GM23338 (cell line): ENCODE measurements around the gene IDS. TPM values are rescaled to one million over a fixed set of nuclear protein-coding genes. Genes with fewer than 3 reads are reported as not detected.
"Not testable (repeated sequence)": the region's sequence is repeated elsewhere in the genome, so short reads cannot be mapped to it uniquely, and the experiment has no call there.

Experiments
- ATAC-seq: fragments of 200-7000 bp; cut with Tn5 transposase; 3 replicates; pipeline ENCODE4 v1.9.1; 2020
- DNase-seq: peaks from one replicate; pipeline ENCODE4 v3.0.0-alpha.2; 2015; ENCODE audit warnings: low spot score
- H2AFZ ChIP-seq: fragments of 200-600 bp; sonication (generic); 2 replicates; pipeline ENCODE4 v1.8.0; 2016; ENCODE audit warnings: antibody characterized with exemption, mild to moderate bottlenecking, moderate library complexity
- H3F3A ChIP-seq: fragments of 200-600 bp; sonication (generic); replicated peaks from 2 replicates; pipeline ENCODE4 v1.8.0; 2017; ENCODE audit warnings: antibody characterized with exemption, mixed run types, low read depth
- H3K27ac ChIP-seq: fragments of 200-600 bp; sonication (generic); 2 replicates; pipeline ENCODE4 v1.6.1; 2016; ENCODE audit warnings: low read depth
- H3K27me3 ChIP-seq: fragments of 200-600 bp; sonication (generic); 2 replicates; pipeline ENCODE4 v1.8.0; 2016; ENCODE audit warnings: mild to moderate bottlenecking, mixed run types, moderate library complexity; ENCODE audit not compliant: insufficient read depth
- H3K36me3 ChIP-seq: fragments of 200-600 bp; sonication (generic); 2 replicates; pipeline ENCODE4 v1.8.0; 2016; ENCODE audit warnings: mild to moderate bottlenecking; ENCODE audit not compliant: insufficient read depth
- H3K4me1 ChIP-seq: fragments of 200-600 bp; sonication (generic); 2 replicates; pipeline ENCODE4 v1.8.0; 2016; ENCODE audit warnings: mild to moderate bottlenecking, moderate library complexity; ENCODE audit not compliant: insufficient read depth
- H3K4me2 ChIP-seq: fragments of 200-600 bp; sonication (generic); 2 replicates; pipeline ENCODE4 v1.7.1; 2017; ENCODE audit warnings: mixed run types
- H3K4me3 ChIP-seq: fragments of 200-600 bp; sonication (generic); 2 replicates; pipeline ENCODE4 v1.6.1; 2016; ENCODE audit warnings: mixed run types
- H3K79me2 ChIP-seq: fragments of 200-600 bp; sonication (generic); replicated peaks from 2 replicates; pipeline ENCODE4 v1.8.0; 2017; ENCODE audit warnings: mild to moderate bottlenecking; ENCODE audit not compliant: insufficient read depth
- H3K9me2 ChIP-seq: fragments of 200-600 bp; sonication (generic); 2 replicates; pipeline ENCODE4 v1.8.0; 2017; ENCODE audit not compliant: insufficient read depth
- H4K20me1 ChIP-seq: fragments of 200-600 bp; sonication (generic); replicated peaks from 2 replicates; pipeline ENCODE4 v1.8.0; 2017; ENCODE audit warnings: mild to moderate bottlenecking; ENCODE audit not compliant: insufficient read depth
- H3K27ac Mint-ChIP-seq: 2 replicates; pipeline ENCODE4 v1.8.0; 2020; ENCODE audit warnings: inconsistent platforms, mild to moderate bottlenecking, moderate library complexity, mixed read lengths
- H3K27me3 Mint-ChIP-seq: 3 replicates; pipeline ENCODE4 v1.8.0; 2022; ENCODE audit warnings: low read depth, mild to moderate bottlenecking, moderate library complexity, mixed read lengths, inconsistent platforms; ENCODE audit not compliant: insufficient read depth, poor library complexity
- H3K36me3 Mint-ChIP-seq: 3 replicates; pipeline ENCODE4 v1.8.0; 2021; ENCODE audit warnings: low read depth, mild to moderate bottlenecking, inconsistent platforms, moderate library complexity, mixed read lengths
- H3K4me1 Mint-ChIP-seq: 3 replicates; pipeline ENCODE4 v1.8.0; 2020; ENCODE audit warnings: mild to moderate bottlenecking, inconsistent platforms, mixed read lengths
- H3K4me3 Mint-ChIP-seq: 3 replicates; pipeline ENCODE4 v1.8.0; 2021; ENCODE audit warnings: moderate library complexity, mild to moderate bottlenecking, inconsistent platforms, mixed read lengths
- H3K9me3 Mint-ChIP-seq: 3 replicates; pipeline ENCODE4 v1.8.0; 2020; ENCODE audit warnings: moderate library complexity, mild to moderate bottlenecking, inconsistent platforms, mixed read lengths
- CREB1 ChIP-seq: fragments of 250-450 bp; sonication (Bioruptor Pico); IDR thresholded peaks from 2 replicates; pipeline ENCODE4 v1.5.0; 2020; ENCODE audit warnings: low read depth, mild to moderate bottlenecking, moderate library complexity
- polyA plus RNA-seq: library from polyadenylated mRNA; unstranded; fragments of >200 nt; fragmentation: Nextera tagmentation; extraction: Ambion mirVana; gene quantifications from 2 replicates; pipeline ENCODE4 v1.2.1, GENCODE V29; 2016
- total RNA-seq: library from RNA; depleted of rRNA; stranded (reverse); fragments of >200 nt; shearing (Covaris generic); gene quantifications from 2 replicates; pipeline ENCODE4 v1.2.3, GENCODE V29; 2014
- TF ChIP-seq, protein P1 (sequence below): IDR thresholded peaks from one replicate; pipeline ENCODE4 v1.6.1; 2018; ENCODE audit warnings: antibody characterized with exemption; ENCODE audit not compliant: unreplicated experiment
- TF ChIP-seq, protein P2 (sequence below), 2 experiments: fragments of 200-600 bp in 1 of 2; sonication (generic) in 1 of 2; conservative IDR thresholded peaks; 2 replicates each; pipeline versions ENCODE4 v1.5.1 to v1.6.1; 2016 to 2017; ENCODE audit warnings: antibody characterized with exemption in 2 of 2, low read depth in 2 of 2, mild to moderate bottlenecking in 2 of 2, moderate library complexity in 1 of 2

IDS gene
- total and polyA plus RNA-seq, 2 experiments from 2014 or later = 8.2 to 12.3 TPM

- TF ChIP-seq, protein P1, sequence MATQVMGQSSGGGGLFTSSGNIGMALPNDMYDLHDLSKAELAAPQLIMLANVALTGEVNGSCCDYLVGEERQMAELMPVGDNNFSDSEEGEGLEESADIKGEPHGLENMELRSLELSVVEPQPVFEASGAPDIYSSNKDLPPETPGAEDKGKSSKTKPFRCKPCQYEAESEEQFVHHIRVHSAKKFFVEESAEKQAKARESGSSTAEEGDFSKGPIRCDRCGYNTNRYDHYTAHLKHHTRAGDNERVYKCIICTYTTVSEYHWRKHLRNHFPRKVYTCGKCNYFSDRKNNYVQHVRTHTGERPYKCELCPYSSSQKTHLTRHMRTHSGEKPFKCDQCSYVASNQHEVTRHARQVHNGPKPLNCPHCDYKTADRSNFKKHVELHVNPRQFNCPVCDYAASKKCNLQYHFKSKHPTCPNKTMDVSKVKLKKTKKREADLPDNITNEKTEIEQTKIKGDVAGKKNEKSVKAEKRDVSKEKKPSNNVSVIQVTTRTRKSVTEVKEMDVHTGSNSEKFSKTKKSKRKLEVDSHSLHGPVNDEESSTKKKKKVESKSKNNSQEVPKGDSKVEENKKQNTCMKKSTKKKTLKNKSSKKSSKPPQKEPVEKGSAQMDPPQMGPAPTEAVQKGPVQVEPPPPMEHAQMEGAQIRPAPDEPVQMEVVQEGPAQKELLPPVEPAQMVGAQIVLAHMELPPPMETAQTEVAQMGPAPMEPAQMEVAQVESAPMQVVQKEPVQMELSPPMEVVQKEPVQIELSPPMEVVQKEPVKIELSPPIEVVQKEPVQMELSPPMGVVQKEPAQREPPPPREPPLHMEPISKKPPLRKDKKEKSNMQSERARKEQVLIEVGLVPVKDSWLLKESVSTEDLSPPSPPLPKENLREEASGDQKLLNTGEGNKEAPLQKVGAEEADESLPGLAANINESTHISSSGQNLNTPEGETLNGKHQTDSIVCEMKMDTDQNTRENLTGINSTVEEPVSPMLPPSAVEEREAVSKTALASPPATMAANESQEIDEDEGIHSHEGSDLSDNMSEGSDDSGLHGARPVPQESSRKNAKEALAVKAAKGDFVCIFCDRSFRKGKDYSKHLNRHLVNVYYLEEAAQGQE = no peak
Observed at GRCh38 chrX:149505671-149506070, 565 bp upstream of the IDS start (continued).

- H3K9me3 Mint-ChIP-seq = no peaks in the 10 kb centered on the region; the same call in 2 of the 3 replicates
- H3K27ac Mint-ChIP-seq = peak overlapping the region; percentile 70
- H3K27me3 Mint-ChIP-seq = no peaks in the 10 kb centered on the region
- TF ChIP-seq CREB1 (CRISPR knock-in tag) = no peak
- TF ChIP-seq, protein P2, sequence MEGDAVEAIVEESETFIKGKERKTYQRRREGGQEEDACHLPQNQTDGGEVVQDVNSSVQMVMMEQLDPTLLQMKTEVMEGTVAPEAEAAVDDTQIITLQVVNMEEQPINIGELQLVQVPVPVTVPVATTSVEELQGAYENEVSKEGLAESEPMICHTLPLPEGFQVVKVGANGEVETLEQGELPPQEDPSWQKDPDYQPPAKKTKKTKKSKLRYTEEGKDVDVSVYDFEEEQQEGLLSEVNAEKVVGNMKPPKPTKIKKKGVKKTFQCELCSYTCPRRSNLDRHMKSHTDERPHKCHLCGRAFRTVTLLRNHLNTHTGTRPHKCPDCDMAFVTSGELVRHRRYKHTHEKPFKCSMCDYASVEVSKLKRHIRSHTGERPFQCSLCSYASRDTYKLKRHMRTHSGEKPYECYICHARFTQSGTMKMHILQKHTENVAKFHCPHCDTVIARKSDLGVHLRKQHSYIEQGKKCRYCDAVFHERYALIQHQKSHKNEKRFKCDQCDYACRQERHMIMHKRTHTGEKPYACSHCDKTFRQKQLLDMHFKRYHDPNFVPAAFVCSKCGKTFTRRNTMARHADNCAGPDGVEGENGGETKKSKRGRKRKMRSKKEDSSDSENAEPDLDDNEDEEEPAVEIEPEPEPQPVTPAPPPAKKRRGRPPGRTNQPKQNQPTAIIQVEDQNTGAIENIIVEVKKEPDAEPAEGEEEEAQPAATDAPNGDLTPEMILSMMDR (conservative IDR thresholded peaks at IDR 0.05; ENCODE audit: low read depth in 2 of 2) = peak; percentile 53 to 68
- no peaks in the 10 kb centered on the region for H3K4me1 ChIP-seq
- no peaks in the 10 kb centered on the region for H3K27me3 ChIP-seq
- H3K4me1 Mint-ChIP-seq = peaks cover 13% of the 10 kb centered on the region; the same call in 2 of the 3 replicates
- no peak overlapping the region for H3K27ac ChIP-seq
- peak overlapping the region; percentile 78 for H3K4me3 Mint-ChIP-seq
- no peaks in the 10 kb centered on the region for H3K9me2 ChIP-seq
- no peaks in the 10 kb centered on the region for H3F3A ChIP-seq
- H3K79me2 ChIP-seq = no peaks in the 10 kb centered on the region
- H4K20me1 ChIP-seq = no peaks in the 10 kb centered on the region
- ATAC-seq (peak; percentile 75), DNase-seq (peak; percentile 56)
- H3K4me2 ChIP-seq = peak overlapping the region; percentile 70
- peaks cover 3% of the 10 kb centered on the region; the same call in 2 of the 3 replicates for H3K36me3 Mint-ChIP-seq
- H2AFZ ChIP-seq = no peak overlapping the region
- H3K36me3 ChIP-seq = no peaks in the 10 kb centered on the region
- peak overlapping the region; percentile 48 for H3K4me3 ChIP-seq
Observed at GRCh38 chrX:149504226-149504914, 736 bp downstream of the IDS start.

- H3K4me1 Mint-ChIP-seq = peaks cover 13% of the 10 kb centered on the region; the same call in 2 of the 3 replicates
- not testable (repeated sequence) for H3K4me2 ChIP-seq
Observed at GRCh38 chrX:149503446-149503845, 1.7 kb downstream of the IDS start.

DNA sequence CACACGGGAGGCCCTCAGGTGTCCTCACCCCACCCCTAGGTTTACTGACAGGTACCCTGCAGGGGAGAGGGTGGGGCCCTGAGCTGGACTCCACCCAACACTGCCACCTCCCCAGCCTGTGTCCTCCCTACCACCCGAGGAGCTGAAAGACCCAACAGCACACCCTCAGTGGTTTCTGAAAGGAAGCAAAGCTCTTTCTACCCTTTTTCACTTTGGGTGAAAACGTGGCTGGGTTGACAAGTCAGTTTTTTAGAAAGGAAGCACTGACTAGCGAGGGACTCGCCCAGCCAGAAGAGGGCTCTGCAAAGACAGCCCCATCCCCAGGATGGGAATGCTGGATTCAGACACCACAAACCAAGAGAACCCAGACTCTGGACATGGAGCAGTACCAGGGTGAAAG is 2.2 kb downstream of the IDS start:
- H3K4me3 Mint-ChIP-seq, DNase-seq: not testable (repeated sequence)

More at GRCh38 chrX:149503446-149503845, 1.7 kb downstream of the IDS start:
- H2AFZ ChIP-seq, H3K9me2 ChIP-seq, H3K79me2 ChIP-seq, H4K20me1 ChIP-seq, H3K27ac ChIP-seq, H3K27ac Mint-ChIP-seq, H3K4me1 ChIP-seq, H3K27me3 ChIP-seq, H3F3A ChIP-seq, H3K9me3 Mint-ChIP-seq, H3K4me3 ChIP-seq, H3K36me3 ChIP-seq, H3K36me3 Mint-ChIP-seq, H3K4me3 Mint-ChIP-seq, H3K27me3 Mint-ChIP-seq: not testable (repeated sequence)
- DNase-seq (peak; percentile 20), ATAC-seq (peak; percentile 9)

More for the DNA sequence above, 2.2 kb downstream of the IDS start:
- not testable (repeated sequence) for H2AFZ ChIP-seq, H3K4me2 ChIP-seq, H3K27ac ChIP-seq, H3K27me3 Mint-ChIP-seq, H4K20me1 ChIP-seq, H3K4me3 ChIP-seq, H3K27ac Mint-ChIP-seq, H3K9me2 ChIP-seq, ATAC-seq, H3K79me2 ChIP-seq, H3K36me3 ChIP-seq, H3K27me3 ChIP-seq, H3K36me3 Mint-ChIP-seq, H3F3A ChIP-seq, H3K9me3 Mint-ChIP-seq, H3K4me1 ChIP-seq
- peaks cover 13% of the 10 kb centered on the region; the same call in 2 of the 3 replicates for H3K4me1 Mint-ChIP-seq
